ENCODE data around the gene VWF.

- TF ChIP-seq TARDBP (CRISPR knock-in tag; IDR thresholded peaks at IDR 0.05) (no peak), ETS1 (CRISPR knock-in tag; IDR thresholded peaks at IDR 0.05) (no peak), POLR2A (IDR thresholded peaks at IDR 0.05; ENCODE audit: insufficient read depth in 1 of 2, low read depth in 2 of 2, low read length in 2 of 2) (no peak), NR3C1 (CRISPR knock-in tag; IDR thresholded peaks at IDR 0.05) (no peak), ZNF629 (CRISPR knock-in tag; conservative IDR thresholded peaks at IDR 0.05) (no peak), SMAD3 (CRISPR knock-in tag; IDR thresholded peaks at IDR 0.05) (no peak), RBAK (CRISPR knock-in tag; IDR thresholded peaks at IDR 0.05) (no peak), CTCF (CRISPR knock-in tag; IDR thresholded peaks at IDR 0.05) (no peak), BRD4 (CRISPR knock-in tag; IDR thresholded peaks at IDR 0.05) (no peak), NFRKB (IDR thresholded peaks at IDR 0.05) (no peak)
These were observed 218.7 kb downstream of the VWF start for GRCh38 chr12:5905757-5906156.

All from HepG2 (cell line).